GM18909 (cell line): ENCODE results near the gene SHOC2.

Experiments
- ATAC-seq: cut with Tn5 transposase; IDR thresholded peaks from one replicate; pipeline ENCODE4 v1.9.1; 2021; ENCODE audit warnings: mild to moderate bottlenecking; ENCODE audit not compliant: unreplicated experiment, poor library complexity

Gene SHOC2

DNA sequence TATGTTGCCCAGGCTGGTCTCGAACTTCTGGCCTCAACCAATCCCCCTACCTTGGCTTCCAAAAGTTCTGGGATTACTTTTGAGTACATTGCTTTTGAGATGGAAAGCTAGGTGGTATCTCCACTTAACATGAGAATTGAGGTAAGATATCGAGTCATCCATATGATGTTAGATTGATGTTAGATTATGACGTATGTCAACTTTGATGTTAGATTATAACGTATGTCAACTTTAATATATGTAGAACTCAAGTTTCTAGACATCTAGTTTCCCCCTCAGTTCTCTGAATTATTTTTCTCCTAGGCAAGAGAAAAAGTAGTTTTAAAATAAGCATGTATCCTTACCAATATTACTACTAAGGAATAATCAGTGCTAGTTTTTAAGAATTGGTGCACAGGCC lies 20.0 kb downstream of the SHOC2 start:
- ATAC-seq = no peak

DNA sequence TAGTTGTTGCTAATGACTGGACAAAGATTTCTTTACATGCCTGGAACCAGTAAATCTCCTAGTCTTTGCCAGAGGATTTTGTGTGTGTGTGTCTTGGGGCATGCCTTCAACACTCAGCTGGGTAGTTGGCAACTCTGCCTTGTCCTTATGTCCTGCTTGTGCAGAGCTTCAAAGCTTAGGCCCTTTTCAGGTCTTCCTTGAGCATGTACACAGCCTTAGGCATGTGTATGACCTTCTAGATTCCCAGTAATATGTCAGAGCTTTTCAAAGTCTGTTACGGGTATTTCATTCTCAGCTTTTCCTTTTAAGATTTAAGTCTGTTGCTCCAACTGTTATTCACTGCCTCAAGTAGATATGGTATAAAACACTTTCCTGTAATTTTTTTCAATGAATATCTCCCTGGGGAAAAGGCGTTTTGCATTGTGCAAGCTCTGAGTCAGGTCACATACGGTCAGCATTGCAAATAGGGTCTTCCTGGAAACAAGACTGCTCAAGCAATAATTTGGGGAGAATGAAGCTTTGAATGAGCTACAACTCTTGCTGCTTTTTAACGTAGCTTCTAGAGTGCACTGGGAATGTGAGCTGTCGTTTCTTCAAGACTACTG lies 25.5 kb downstream of the SHOC2 start:
- ATAC-seq = no peak

DNA sequence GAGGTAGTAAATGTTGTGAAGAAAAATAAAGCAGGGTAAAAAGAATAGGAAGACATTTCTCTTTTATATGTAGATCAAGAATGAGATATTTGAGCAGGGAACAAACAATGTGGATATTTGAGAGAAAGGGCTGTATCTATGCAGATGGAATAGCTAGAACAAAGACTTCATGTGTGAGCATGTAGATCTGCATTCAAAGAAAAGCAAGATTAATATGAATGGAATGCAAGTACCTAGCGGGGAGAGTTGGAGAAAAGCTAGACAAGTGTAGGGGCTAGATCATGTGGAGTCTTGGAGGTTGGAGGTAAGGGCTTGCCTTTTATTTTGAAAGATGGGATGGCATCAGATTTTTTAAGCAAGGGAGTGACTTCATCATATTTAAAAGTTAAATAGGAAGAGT lies 27.1 kb downstream of the SHOC2 start:
- no peak for ATAC-seq

DNA sequence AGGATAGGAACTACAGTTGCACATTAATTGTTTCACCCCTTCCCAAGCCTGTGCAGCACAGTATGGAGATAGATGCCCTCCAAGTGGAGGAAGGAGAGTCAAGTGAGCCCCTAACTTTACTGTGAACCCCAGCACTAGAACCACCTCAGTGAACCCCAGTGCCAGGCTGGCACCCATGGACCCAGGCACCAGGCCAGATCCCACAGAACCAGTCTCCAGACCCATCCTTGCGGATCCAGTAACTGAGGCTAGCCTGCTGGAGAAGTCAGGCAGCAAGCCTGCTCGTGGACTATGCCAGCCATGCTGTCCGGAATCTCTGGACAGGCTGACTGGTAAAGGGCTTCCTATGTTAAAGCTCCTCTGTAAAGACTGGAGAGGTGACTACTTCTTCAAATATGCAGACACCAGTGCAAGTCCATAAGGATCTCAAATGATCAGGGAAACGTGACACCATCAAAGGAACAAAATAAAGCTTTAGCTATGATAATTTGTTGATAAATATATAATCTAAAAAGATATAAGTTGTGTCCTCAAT lies 27.7 kb downstream of the SHOC2 start:
- no peak for ATAC-seq

DNA sequence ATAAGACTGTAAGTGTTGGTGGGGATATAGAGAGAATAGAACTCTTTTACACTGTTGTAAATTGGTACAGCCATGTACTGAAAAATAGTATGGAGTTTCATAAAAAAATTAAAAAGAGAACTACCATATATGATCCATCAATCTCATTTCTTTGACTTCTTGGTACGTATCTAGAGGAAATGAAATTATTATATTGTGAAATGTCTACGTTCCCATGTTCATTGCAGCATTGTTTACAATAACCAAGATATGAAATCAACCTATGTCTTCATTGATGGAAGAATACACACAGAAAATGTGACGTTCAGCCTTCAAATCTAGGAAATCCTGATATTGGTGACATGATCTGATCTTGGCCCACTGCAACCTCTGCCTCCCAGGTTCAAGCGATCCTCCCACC lies 32.0 kb downstream of the SHOC2 start:
- no peak for ATAC-seq

DNA sequence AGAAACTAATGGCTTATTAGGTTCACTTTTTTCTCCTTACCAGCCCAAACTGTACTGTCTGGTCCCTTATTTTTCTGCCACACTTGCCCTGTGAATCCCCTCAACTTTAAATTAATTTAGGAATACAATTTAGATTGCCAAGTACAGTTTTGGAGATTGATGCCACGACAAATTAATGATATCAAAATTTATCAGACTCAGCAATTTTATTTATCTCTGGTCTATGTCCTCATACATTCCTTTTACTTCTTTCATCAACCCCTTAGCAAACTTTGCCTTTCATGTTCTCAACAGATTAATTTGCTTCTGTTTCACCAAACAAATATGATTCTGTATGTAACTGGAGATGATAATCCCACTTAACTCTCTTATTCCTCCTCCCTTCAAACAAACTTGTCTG lies 38.2 kb downstream of the SHOC2 start:
- ATAC-seq = no peak

DNA sequence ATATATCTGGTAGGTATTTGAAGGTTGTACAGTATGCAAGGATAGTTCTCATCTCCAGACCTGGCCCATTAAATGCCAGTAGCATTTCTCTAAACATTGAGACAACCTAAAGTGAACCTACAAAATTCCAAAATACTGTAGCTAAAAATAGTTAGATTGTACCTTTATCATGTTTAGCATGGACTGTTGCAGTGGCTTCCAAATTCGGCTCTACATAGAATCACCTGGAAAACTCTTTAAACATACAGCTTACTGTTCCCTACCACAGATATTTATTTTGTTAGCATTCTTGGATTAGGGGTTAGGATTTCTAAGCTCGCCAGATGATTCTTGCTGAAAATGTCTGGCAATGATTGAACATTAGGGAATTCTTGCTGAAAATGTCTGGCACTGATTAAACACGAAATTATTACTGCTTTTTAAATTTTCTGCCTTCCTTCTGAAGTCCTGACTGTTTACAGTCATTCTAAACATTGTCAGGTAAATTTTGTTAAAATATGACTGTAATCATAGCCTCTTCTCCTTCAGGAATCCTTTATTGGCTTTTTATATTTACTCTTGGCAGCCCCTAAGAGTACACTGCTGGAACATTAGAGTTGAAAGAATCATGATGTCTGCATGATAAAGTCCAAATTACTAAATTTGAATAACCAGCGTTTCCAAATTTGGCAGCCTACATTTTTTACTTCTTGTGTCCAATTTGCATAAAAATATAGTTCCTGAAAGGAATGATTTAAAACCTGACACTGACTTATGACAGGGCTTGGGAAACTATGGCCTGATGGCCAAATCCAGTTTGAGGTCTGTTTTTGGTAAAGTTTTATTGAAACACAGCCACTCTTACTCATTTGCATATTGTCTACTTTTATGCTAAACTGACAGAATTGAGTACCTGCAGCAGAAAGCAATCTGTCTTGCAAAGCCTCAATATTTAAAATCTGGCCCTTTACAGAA lies 40.3 kb downstream of the SHOC2 start:
- ATAC-seq = no peak

DNA sequence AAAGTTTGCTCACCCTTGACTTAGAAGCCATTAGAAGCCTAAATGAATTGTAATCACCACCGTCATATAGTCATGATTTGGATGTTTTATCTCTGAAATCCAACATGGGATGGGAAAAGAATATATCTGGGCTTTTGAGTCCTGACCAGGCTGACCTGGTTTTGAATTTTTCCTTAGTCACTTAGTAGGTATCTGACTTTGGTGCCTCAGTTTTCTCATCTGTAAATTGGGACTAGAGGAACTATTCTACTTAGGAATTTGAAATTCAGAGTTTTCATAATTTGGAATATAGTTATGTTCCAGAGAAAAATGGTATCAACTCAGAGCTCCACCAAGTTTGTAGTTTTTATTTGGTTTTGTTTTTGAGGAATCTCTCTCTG lies 40.9 kb downstream of the SHOC2 start:
- ATAC-seq = no peak

DNA sequence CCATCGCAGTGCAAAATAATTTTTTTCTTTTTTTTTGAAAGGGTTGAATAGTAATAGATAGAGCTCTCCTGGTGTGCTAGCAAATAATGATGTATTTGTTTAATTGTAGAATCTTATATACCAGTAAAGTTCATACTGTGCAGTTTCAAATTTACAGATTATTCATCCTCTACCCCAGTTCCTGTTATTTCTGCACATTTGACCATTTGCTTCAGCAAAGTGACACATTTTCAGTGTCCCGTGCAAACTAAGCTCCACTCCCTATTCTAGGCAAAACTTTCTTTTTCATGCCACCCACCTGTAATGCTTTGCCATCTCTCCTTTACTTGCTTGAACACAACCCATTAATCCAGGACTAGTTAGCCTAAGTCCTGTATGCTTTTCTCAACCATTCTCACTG lies 43.0 kb downstream of the SHOC2 start:
- ATAC-seq = no peak

DNA sequence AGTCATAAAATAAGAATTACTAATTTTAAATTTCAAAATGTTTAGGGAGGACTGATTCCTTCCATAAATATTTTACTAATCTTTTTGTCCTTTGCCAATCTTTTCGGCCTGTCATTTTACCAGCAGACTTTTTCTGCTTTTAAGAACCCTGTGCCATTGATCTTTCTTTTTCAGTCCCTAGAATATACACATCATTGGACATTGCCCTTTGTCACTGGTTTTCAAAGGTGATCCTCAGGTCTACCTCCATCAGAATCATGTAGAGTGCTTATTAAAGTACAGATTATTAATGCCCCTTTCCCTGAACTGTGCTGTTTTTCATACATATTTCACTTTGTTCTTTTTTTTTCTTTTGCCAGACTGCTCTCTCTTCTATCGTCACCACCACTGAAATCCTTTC lies 43.8 kb downstream of the SHOC2 start:
- no peak for ATAC-seq

DNA sequence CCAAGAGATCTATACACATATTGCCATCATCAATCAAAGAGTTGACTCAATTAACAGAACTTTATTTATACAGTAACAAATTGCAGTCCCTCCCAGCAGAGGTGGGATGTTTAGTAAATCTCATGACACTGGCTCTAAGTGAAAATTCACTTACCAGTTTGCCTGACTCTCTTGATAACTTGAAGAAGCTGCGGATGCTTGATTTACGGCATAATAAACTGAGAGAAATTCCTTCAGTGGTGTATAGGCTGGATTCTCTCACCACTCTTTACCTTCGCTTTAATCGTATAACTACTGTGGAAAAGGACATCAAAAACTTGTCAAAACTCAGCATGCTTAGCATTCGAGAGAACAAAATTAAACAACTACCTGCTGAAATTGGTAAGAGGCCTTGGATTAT lies 45.3 kb downstream of the SHOC2 start:
- ATAC-seq = no peak

DNA sequence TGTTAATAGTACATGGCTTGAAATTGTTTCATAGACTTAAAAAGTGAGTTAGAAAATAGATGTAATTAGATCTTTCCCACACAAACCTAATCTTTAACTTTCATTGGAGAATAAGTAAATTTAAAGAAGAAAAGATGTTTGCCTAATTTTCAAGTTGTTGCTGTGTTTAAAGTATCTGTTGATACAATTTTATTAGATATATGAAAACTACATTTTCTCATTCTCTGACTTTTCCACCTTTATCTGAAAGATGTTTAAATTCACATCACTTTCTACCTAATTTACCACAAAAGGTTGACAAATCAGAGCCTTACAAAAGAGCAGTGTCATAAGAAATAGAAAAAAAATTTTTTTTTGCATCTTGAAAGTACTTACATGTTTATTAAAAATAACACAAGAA lies 45.8 kb downstream of the SHOC2 start:
- ATAC-seq = no peak

DNA sequence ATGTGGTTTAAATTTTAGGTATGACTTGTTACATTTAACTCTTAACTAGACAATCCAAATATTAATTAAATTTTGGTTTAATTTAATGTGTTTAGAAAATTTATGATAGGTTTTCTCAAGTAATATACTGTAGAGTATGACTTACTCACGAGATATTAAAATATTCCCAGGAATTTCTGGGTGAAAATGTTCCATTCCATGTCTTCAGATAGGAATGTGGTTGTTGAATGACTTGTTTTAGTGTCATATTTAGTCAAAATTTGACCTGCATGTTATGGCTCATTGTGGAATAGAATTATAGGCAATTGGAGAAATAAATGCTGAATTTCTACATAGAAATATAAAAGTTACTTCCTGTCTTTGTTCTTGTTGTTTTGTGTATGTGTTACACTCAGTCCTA lies 46.7 kb downstream of the SHOC2 start:
- no peak for ATAC-seq

DNA sequence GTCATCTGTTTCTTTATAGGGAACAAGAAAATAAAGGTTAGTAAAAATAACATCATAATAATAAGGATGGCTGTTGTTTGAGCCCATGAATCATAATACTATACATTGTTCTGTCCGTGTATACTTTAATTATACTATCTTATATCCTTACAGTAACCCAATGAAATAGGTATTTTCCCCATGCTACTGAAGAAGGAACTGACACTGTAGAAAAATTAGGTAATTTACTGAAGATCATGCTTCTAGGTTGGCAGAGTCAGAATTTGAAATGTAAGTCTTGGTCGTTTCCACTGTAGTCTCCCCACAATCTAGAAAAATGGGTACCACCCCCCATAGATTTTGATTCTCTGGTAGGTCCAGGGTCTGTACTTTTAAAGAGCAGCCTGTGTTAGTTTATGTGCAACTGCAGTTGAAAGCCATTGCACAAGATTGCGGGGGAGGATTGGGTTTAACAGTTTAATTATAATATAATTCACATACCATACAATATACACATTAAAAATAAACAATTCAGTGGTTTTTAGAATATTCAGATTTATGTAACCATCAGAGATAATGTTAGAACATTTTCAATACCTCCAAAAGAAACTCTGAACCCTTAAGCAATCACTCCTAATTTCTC lies 47.7 kb downstream of the SHOC2 start:
- no peak for ATAC-seq

DNA sequence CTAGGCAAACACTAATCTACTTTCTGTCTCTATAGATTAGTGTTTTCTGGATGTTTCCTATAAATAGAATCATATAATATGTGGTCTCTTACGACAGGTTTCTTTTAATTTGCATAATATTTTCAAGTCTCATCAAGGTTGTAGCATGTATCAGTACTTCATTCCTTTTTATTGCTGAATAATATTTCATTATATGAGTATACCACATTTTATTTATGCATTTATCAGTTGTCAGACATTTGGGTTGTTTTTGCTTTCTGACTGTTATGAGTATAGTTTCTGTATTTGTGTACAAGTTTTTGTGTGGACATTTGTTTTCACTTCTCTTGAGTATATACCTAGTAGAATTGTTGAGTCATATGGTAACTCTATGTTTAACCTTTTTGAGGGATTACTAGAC lies 48.2 kb downstream of the SHOC2 start:
- ATAC-seq = no peak

DNA sequence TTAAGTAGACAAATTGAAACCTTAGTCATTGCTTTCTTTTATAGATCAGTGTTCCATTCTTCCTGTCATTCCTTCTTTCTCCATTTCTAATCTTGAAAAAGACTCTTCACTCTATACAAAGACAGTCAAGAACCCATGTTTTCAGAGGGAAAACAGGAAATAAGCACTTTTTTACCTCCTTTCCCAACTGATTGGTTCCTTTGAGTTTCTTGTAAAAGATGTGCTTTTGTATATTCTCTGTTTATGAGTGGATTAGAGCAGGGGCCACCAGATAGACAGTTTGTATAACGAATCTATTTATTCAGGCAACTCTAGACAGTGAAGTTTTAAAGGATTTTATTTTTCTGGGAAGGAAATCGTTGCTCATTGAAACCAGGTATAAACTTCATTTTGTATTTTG lies 49.8 kb downstream of the SHOC2 start:
- ATAC-seq = no peak

DNA sequence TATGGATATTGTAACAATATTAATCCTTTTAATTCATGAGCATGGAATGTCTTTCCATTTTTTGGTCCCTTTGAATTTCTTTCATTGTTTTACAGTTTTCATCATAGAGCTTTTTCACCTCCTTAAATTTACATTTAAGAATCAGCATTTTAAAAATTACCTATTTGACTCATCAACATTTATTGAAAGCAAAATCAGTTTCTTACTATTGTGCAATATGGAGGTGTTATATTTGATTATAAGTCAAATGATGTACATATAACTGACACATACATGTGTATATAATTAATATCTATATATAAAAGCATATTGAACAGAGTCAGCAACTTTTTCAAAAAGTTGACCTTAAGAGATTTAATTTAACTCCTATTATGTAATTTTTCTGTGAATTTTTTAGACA lies 52.2 kb downstream of the SHOC2 start:
- no peak for ATAC-seq

DNA sequence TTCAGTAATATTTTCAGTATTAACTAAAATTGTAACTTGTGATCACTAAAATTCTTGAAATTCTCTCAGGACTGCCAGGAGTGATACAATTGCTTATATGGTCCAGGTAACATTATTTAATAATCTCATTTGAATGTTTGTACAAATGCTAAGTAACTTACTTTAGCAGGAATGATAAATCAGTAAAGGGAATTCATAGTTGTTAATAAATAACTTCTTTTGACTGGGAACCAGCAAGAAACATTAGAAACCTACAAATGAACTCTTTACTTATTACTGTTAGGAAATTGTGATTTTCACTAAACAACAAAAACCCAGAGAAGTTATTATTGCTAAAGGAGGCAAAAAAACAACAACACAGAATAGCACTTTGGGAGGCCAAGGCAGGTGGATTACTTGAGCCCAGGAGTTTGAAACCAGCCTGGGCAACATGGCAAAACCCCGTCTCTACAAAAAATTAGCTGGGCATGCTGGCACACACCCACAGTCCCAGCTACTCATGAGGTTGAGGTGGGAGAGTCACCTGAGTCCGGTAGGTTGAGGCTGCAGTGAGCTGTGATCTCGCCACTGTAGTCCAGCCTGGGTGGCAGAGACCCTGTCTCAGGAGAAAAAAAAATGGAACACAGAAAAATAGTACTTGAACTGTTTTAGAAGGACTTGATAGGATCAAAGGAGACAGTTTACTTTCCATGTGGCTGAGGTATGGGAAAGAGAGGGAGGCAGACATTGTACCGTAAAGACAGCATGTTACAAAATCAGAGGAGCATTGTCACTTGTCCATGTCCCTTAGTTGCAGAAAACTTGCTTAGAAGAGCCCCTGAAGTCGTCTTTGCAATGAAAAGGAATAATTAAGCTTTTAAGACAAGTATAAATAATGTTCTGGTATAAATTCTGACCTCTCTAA lies 53.1 kb downstream of the SHOC2 start:
- no peak for ATAC-seq

DNA sequence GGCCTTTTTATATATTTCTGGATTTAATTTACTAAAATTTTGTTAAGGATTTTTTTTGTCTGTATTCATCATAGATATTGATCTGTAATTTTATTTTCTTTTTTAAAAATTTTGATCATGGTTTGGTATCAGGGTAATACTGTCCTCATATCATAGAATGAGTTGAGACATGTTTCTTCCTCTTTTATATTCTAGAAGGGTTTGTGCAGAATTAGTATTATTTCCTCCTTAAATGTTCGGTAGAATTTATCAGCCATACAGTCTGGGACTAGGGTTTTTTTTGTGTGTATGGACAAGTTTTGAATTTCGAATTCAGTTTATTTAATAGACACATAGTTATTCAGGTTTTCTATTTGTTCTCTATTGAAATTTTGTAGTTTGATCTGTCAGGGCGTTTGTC lies 54.0 kb downstream of the SHOC2 start:
- ATAC-seq = no peak

DNA sequence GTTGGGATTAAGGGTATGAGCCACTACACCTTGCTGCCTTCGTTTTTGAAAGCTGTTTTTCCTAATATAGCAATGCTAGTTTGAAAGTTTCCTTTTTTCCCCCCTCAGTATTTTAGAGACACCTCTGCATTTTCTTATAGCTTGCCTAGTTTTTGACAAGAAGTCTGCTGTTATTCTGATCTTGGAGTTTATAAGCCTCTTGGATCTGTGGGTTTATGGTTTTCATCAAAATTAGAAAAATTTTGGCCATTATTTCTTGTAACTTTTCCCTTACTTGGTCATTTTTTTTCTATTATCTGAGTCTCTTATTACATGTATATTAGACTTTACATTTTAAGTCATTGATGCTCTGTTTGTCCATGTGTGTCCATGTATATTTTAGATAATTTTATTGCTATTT lies 57.2 kb downstream of the SHOC2 start:
- ATAC-seq = no peak
